NCI-H1105 (cell line): ENCODE data around the gene FDXR.

Source experiments
- DNase-seq: peaks from one replicate; lab custom pipeline; 2025; lab: John Stamatoyannopoulos, UW

The FDXR gene

GRCh38 chr17:74898376-74898946 is 25.7 kb upstream of the FDXR start:
- DNase-seq = no peak

- no peak for DNase-seq
Measured at GRCh38 chr17:74893936-74894671, 21.3 kb upstream of the FDXR start.

- DNase-seq = no peak
Measured at GRCh38 chr17:74892974-74893911, 20.4 kb upstream of the FDXR start, which contains the start of gene FADS6. FADS6 (minus strand) TSS chr17:74893633; CDS start chr17:74893595, 38 bp downstream.

DNA sequence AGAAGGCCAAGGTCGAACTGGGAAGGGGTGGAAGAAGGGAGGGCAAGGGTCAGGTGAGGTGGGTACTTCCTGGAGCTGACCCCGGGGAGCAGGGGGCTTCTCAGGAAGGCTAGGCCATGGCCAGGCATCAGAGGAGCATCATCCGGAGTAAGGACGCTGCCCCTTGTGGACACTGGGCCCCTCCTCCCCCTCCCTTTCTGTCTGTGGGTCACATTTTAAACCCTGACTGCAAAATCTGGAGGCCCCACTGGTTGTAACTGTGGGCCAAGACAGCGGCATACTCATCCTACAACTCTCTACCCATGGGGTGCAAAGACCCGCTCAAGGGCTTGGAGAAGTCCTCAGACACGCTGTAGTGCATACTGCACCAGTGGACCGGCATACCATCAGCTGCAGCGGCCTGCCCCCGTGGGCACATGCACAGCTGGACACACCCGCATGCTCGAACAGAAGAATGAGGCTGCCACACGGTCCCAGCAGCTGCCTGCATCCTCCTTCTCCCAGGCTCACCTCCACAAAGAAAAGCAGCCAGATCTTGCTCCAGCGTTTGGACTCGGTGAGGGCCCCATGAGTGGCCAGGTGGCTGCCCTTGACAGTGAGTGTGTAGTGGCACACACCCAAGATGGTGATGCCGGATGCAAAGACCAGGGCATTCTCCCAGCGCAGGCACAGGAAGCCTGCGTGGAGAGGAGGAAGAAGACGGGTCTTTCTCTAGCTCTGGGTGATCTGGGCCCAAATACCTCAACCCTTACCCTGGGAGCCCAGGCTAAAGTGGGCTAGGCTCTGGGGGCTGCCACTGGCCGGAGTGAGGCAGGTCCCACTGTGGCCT is 19.4 kb upstream of the FDXR start:
- no peak for DNase-seq

DNA sequence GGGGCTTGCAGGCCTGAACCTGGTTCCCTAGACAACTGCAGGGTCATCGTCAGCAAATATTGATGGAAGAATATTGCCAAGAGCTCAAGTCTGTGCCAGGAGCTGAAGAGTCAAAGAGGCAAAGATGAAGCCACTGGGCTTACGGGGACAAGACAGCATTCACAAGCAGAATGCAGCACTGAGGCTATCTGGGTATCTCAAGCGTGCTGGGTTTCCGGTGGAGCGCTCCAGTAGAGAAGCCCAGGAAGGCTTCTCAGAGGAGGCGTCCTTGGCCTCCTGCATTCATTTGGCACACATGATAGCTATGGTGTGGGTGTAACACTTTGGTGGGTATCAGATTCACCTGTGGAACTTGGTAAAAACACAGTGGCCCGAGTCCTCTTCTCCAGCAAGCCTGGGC is 17.8 kb upstream of the FDXR start:
- no peak for DNase-seq

GRCh38 chr17:74888469-74888868 is 15.7 kb upstream of the FDXR start:
- DNase-seq = no peak

- no peak for DNase-seq
Measured at GRCh38 chr17:74883241-74883745, 10.5 kb upstream of the FDXR start.

DNA sequence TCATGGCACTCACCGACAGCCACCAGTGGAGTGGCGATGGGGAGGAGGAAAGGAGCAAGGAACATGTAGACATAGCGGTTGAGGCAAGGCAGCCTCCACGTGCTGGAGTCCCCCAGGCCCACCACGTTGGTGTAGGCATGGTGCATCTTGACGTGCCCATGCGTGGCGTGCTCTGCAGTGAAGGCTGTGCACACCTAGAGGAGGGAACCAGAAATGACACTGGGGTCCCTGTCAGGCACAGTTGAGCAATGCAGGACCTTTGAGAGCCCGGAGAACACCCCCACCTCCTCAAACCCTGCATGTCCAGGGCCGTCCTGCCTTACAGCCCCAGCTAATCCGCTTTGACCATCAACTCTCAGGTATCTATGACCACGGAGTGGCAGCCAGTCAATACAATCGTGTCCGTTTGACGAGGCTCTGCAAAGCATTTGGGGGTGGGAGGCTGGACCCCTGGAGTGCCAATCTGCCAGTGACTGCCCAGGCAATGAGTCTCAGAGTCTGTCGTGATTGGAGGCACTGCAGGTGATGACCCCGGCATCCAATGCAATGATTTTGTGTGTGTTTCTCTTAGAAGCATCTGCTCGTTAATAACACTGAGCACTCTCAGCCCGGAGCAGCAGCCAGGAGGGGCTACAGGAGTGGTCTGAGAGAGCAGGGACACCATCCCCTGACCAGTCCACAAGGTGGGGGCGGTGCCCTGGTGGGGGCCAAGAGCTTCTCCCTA is 9.9 kb upstream of the FDXR start:
- no peak for DNase-seq

DNA sequence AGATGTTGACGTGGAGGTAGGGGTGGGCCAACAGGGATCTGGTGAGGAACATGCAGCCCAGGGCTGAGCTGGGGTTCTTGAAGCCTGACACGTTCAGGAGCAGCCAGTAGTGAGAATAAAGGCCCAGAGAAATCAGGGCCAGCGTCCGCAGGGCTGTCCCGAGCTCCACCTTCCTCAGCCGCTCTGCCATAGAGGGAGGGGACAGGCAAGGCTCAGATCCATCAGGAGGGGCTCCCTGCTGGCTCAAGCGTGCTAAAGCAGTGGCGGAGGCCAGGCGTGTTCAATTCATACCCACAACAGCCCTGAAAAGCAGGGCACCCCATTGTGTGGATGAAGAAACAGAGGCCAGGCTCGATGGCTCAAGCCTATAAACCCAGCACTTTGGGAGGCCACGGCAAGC is 8.3 kb upstream of the FDXR start:
- no peak for DNase-seq

GRCh38 chr17:74879308-74879707 is 6.5 kb upstream of the FDXR start:
- no peak for DNase-seq

DNA sequence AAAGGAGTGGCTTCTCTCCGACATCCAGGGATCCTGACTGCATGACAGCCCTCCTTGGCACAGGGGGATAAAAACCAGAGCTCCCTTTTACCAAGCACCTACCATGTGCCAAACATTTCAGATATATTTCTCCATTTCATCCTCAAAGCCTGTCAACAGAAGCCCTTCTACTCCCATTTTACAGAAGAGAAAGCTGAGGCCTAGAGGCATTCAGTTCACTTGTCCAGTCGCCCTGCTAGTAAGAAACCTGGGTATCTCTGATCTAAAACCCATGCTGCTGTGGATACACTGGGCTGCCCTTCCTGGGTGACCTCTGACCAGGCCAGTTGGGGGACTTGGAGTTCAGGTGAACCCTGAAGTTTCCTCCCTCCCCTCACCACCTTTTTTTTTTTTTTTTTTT is 5.9 kb upstream of the FDXR start:
- no peak for DNase-seq

DNA sequence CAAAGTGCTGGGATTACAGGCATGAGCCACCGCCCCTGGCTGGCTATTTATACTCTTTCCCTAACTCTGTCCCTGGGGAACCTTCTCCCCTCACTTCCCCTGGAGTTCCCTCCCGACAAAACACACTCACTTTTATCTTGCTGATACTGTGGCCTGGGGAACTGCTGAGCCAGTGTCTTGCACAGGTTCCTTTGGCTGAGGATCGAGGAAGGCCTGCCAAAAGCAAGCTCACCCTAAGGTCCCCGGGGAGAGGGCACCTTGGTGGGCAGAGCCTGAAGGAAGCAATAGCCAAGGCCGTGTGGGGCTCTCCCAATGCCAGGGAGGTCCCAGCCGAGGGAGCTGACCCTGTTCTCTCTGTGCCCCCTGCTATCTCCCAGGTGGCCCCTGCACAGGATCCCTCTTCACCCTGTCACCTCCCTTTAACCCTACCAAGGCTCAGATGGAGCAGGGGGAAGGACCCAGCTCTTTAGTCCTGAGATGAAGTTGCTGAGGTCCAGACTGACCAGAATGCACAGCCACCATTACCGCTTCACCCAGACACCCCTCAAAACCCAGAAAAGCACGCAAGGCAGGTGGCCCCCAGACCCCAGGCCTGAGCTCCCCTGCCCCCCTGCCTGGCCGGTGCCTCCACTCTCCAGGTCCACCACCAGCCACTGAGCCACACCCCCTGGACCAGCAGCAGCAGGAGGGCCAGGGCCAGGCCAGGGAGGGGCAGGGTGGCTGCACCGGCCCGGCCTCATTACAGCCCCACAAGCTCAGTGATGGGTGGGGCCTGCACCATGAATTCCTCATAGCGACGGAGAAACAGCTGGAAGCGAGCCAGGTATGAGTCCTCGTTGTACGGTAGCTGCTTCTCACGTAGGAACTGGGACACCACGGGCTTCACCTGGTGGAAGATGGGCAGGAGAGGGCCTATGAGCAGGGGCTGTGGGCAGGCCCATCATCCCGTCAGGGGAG is 5.1 kb upstream of the FDXR start:
- DNase-seq = no peak

- no peak for DNase-seq
Measured at GRCh38 chr17:74875977-74876593, 3.3 kb upstream of the FDXR start.

DNA sequence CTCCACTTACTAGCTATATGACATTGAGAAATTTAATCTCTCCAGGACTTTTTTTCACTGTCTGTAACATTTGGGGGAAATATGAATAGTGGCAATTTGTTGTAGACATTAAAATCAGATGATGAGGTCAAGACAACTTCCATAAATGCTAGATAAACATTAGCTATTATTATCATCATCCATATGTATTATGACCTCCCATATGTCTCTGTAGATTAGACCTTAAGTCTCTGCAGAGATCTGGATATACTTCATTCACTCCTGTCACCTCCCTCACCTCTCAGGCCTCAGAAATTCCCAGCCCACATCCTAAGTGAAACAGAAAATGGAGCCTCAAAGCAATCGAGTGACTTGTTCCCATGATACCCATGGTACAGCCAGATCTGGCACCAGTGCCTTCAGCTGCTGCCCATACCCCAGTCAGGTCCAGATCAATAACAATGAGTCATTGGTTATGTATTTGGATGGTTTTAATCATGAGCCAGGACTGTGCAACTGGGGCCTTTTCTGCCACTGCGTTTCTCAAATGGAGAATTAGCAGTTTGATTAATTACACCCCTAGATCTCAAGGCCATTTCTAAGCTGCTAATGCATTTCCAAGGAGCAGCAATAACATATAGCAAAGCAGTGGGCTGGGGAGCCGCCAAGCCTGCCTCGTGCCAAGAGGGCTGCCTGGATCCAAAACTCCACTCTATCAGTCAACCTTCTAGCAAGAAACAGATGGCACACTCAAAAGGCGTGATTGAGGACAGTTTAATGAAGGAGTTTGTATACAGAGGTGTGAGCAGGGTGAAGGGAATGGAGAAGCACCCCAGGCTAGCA is 2.6 kb upstream of the FDXR start:
- no peak for DNase-seq

GRCh38 chr17:74874615-74875037 is 1.8 kb upstream of the FDXR start:
- no peak for DNase-seq

GRCh38 chr17:74873874-74874614 is 1.2 kb upstream of the FDXR start:
- no peak for DNase-seq

- peak; percentile 98 for DNase-seq
Measured at GRCh38 chr17:74873037-74873873, 461 bp upstream of the FDXR start.
